PC-9 (cell line): ENCODE measurements around the gene MYCL. TPM values are rescaled to one million over a fixed set of nuclear protein-coding genes. Genes with fewer than 3 reads are reported as not detected.

Source experiments
- BruUV-seq: library from RNA; stranded (reverse); fragments of 400-500 nt; replicated peaks from 2 replicates; lab custom pipeline; 2021; lab: Mats Ljungman, UMichigan
- CTCF ChIA-PET: fragments of 300-600 bp; sonication (Branson Sonifier 250); formaldehyde crosslinking; loops from one replicate; lab custom pipeline; 2022; ENCODE audit warnings: antibody characterized with exemption; lab: Charles Lee
- POLR2A ChIA-PET: fragments of 300-600 bp; sonication (Branson Sonifier 250); formaldehyde crosslinking; loops from one replicate; lab custom pipeline; 2022; ENCODE audit warnings: antibody characterized with exemption; ENCODE audit not compliant: unreplicated experiment; lab: Charles Lee
- DNase-seq, 2 experiments: peaks; one replicate each; pipeline versions ENCODE4 v3.0.0 to v3.0.0-alpha.2; 2015 to 2022; ENCODE audit warnings: mixed read lengths in 1 of 2
- H2AFZ ChIP-seq: fragments of 200-600 bp; sonication (generic); 2 replicates; pipeline ENCODE4 v1.8.1; 2017; ENCODE audit warnings: antibody characterized with exemption
- H3F3A ChIP-seq: fragments of 200-600 bp; sonication (generic); 2 replicates; pipeline ENCODE4 v1.8.1; 2017; ENCODE audit warnings: antibody characterized with exemption, mild to moderate bottlenecking, low read depth; ENCODE audit not compliant: insufficient read depth
- H3K27ac ChIP-seq: fragments of 200-600 bp; sonication (generic); 2 replicates; pipeline ENCODE4 v1.6.1; 2016; ENCODE audit warnings: mixed run types
- H3K27me3 ChIP-seq: fragments of 200-600 bp; sonication (generic); 2 replicates; pipeline ENCODE4 v1.6.1; 2016; ENCODE audit warnings: low read depth, mixed run types; ENCODE audit not compliant: insufficient read depth
- H3K36me3 ChIP-seq: fragments of 200-600 bp; sonication (generic); 2 replicates; pipeline ENCODE4 v1.6.1; 2016; ENCODE audit warnings: low read depth, mixed run types
- H3K4me1 ChIP-seq: fragments of 200-600 bp; sonication (generic); replicated peaks from 2 replicates; pipeline ENCODE4 v1.6.1; 2016; ENCODE audit warnings: mixed run types; ENCODE audit not compliant: insufficient read depth
- H3K4me2 ChIP-seq: fragments of 200-600 bp; sonication (generic); 2 replicates; pipeline ENCODE4 v1.6.1; 2017; ENCODE audit warnings: mixed run types
- H3K4me3 ChIP-seq: fragments of 200-600 bp; sonication (generic); 2 replicates; pipeline ENCODE4 v1.6.1; 2016; ENCODE audit warnings: mixed run types
- H3K79me2 ChIP-seq: fragments of 200-600 bp; sonication (generic); 2 replicates; pipeline ENCODE4 v1.6.1; 2017; ENCODE audit warnings: low read depth, mixed run types
- H3K9me2 ChIP-seq: fragments of 200-600 bp; sonication (generic); 2 replicates; pipeline ENCODE4 v1.8.1; 2017; ENCODE audit warnings: mild to moderate bottlenecking; ENCODE audit not compliant: insufficient read depth
- H3K9me3 ChIP-seq: fragments of 200-600 bp; sonication (generic); 2 replicates; pipeline ENCODE4 v1.8.1; 2016; ENCODE audit warnings: low read depth; ENCODE audit not compliant: insufficient read depth
- H4K20me1 ChIP-seq: fragments of 200-600 bp; sonication (generic); 2 replicates; pipeline ENCODE4 v1.8.1; 2017; ENCODE audit not compliant: insufficient read depth
- EZH2 ChIP-seq: fragments of 200-600 bp; sonication (generic); IDR thresholded peaks from 2 replicates; pipeline ENCODE4 v1.8.0; 2017; ENCODE audit warnings: antibody characterized with exemption, low read depth
- intact Hi-C: fragments of 100-400 bp; cut with micrococcal nuclease; formaldehyde crosslinking; loops from one replicate; pipeline ENCODE4 v1.10.0; 2022; ENCODE audit not compliant: unreplicated experiment
- total RNA-seq: library from RNA; stranded (reverse); gene quantifications from 2 replicates; pipeline ENCODE4 v1.2.3, GENCODE V29; 2021
- TF ChIP-seq, protein P1 (sequence below): fragments of 200-600 bp; sonication (generic); conservative IDR thresholded peaks from 2 replicates; pipeline ENCODE4 v1.6.1; 2017; ENCODE audit warnings: mixed run types, antibody characterized with exemption, mild to moderate bottlenecking, moderate library complexity

The MYCL gene
- total RNA-seq, 1 experiment from 2014 or later = 3.8 TPM

DNA sequence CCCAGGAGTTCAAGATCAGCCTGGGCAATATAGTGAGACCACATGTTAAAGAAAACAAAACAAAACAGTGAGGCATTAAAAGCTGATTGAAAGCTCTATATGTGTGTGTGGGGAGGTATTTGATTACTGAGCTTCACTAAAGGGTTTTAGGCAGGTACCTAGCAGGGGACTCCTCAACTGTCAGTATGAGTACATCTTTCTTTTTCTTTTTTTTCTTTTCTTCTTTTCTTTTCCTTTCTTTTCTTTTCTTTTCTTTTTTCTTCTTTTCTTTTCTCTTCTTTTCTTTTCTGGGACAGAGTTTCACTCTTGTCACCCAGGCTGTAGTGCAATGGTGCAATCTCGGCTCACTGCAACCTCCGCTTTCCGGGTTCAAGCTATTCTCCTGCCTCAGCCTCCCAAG is 8.5 kb upstream of the MYCL start:
- no peak for DNase-seq
- CTCF ChIA-PET = interaction anchor here (0.6 to 1.0 kb wide), 2 partner anchors 9 to 23 kb away, joined by 3 read pairs; no protein-coding TSS in a partner anchor
- no TSS peak for BruUV-seq

DNA sequence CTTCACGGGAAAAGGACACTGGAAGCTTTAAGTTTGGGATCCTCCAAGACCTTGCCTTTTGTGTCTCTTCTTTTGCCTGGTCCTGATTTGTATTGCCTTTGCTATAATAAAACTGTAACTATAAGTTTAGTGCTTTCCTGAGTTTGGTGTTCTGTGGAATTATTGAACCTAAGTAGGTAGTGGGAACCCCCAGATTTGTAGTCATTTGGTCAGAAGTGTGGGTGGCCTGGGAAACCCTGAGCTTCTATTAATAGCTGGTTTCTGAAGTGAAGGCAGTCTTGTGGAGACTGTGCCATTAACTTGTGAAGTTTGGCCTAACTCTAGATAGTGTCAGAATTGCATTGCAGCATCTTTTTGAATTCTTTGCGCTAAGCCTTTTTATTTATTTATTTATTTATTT is 6.8 kb upstream of the MYCL start:
- no peak overlapping the region for H3K4me3 ChIP-seq
- no peak for DNase-seq
- H3K79me2 ChIP-seq = no peaks in the 10 kb centered on the region
- ChIA-PET CTCF (no interaction called here), POLR2A (no interaction called here)
- H3K9me3 ChIP-seq = peaks cover 7% of the 10 kb centered on the region
- H3K36me3 ChIP-seq = no peaks in the 10 kb centered on the region
- H3K4me2 ChIP-seq = no peak overlapping the region
- H3K27ac ChIP-seq = no peak overlapping the region
- no TSS peak for BruUV-seq
- H3F3A ChIP-seq = peaks cover 13% of the 10 kb centered on the region; the same call in 1 of the 2 replicates
- no peaks in the 10 kb centered on the region for H4K20me1 ChIP-seq
- intact Hi-C loops = no loop called here
- TF ChIP-seq, protein P1, sequence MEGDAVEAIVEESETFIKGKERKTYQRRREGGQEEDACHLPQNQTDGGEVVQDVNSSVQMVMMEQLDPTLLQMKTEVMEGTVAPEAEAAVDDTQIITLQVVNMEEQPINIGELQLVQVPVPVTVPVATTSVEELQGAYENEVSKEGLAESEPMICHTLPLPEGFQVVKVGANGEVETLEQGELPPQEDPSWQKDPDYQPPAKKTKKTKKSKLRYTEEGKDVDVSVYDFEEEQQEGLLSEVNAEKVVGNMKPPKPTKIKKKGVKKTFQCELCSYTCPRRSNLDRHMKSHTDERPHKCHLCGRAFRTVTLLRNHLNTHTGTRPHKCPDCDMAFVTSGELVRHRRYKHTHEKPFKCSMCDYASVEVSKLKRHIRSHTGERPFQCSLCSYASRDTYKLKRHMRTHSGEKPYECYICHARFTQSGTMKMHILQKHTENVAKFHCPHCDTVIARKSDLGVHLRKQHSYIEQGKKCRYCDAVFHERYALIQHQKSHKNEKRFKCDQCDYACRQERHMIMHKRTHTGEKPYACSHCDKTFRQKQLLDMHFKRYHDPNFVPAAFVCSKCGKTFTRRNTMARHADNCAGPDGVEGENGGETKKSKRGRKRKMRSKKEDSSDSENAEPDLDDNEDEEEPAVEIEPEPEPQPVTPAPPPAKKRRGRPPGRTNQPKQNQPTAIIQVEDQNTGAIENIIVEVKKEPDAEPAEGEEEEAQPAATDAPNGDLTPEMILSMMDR = no peak
- no peak for TF ChIP-seq EZH2
- H2AFZ ChIP-seq = no peak overlapping the region
- no peaks in the 10 kb centered on the region for H3K27me3 ChIP-seq
- H3K4me1 ChIP-seq = 0 out of 2 replicates have a peak, but pooled peaks cover 6% of the 10 kb centered on the region
- H3K9me2 ChIP-seq = no peaks in the 10 kb centered on the region

More for the DNA sequence above, 8.5 kb upstream of the MYCL start:
- no peaks in the 10 kb centered on the region for H3K79me2 ChIP-seq
- POLR2A ChIA-PET = no interaction called here
- H3K9me3 ChIP-seq = peaks cover 7% of the 10 kb centered on the region
- no peak overlapping the region for H2AFZ ChIP-seq
- H4K20me1 ChIP-seq = no peaks in the 10 kb centered on the region
- H3K36me3 ChIP-seq = no peaks in the 10 kb centered on the region
- no peaks in the 10 kb centered on the region for H3K27me3 ChIP-seq
- TF ChIP-seq, protein P1 = no peak
- TF ChIP-seq EZH2 = no peak
- H3K4me1 ChIP-seq = 0 out of 2 replicates have a peak, but pooled peaks cover 2% of the 10 kb centered on the region
- intact Hi-C loops = no loop called here
- H3K9me2 ChIP-seq = no peaks in the 10 kb centered on the region
- H3F3A ChIP-seq = peaks cover 7% of the 10 kb centered on the region; the same call in 1 of the 2 replicates
- no peak overlapping the region for H3K27ac ChIP-seq
- H3K4me3 ChIP-seq = no peak overlapping the region
- H3K4me2 ChIP-seq = no peak overlapping the region

DNA sequence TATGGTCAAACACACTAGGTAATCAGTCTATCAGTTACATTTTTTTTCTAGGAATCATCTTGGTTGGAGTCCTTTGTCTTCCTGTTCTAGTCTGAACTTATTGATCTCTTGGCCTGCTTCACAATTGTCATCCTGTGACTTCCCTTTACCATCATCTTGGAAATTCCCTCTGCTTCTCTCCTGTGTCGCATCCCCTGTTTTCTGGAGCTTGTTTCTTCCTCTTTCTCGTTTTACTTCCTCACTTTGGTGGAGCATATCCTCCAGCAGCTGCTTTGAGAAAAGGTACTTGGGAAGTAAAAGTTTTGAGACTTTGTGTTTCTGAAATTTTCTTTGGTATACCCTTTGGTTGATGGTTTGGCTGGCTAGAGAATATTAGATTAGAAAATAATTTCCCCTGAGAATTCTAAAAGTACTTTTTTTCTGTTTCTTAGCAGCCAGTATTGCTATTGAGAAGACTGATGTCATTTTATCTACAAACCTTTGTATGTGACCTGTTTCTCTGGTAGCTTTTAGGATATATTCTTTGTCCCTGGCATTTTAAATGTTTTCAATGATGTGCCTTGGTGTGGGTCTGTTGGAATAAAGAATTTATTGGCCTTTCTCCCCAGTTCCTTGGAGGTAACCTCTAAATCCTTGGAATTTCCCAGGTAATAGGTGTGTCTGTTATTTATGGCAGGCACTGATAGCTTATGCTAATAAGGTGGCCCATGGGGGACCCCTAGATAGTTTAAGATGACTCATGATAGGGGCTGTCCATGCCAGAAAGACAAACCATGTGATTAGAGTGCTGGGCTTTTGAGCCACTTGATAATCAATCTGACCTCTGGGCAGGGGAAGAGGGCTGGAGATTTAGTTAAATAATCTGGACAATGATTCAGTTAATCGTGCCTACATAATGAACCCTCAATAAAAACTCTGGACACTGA is 6.1 kb upstream of the MYCL start:
- Histone ChIP-seq H3K4me2 (no peak overlapping the region), H3K27ac (no peak overlapping the region), H3K27me3 (0 out of 2 replicates have a peak, but pooled peaks cover 4% of the 10 kb centered on the region), H3K9me2 (no peaks in the 10 kb centered on the region), H3K4me1 (0 out of 2 replicates have a peak, but pooled peaks cover 6% of the 10 kb centered on the region), H3K79me2 (no peaks in the 10 kb centered on the region), H3K9me3 (peaks cover 7% of the 10 kb centered on the region), H3K4me3 (no peak overlapping the region), H3K36me3 (no peaks in the 10 kb centered on the region), H3F3A (peaks cover 13% of the 10 kb centered on the region; the same call in 1 of the 2 replicates), H4K20me1 (no peaks in the 10 kb centered on the region), H2AFZ (no peak overlapping the region)
- no TSS peak for BruUV-seq
- DNase-seq = no peak
- ChIA-PET POLR2A (no interaction called here), CTCF (no interaction called here)
- intact Hi-C loops = no loop called here
- TF ChIP-seq EZH2 = no peak
